ENCODE results near the gene GALNT9.
"Not testable (repeated sequence)": the region's sequence is repeated elsewhere in the genome, so short reads cannot be mapped to it uniquely, and the experiment has no call there.

The GALNT9 gene

GRCh38 chr12:132278401-132279183 lies 50.8 kb downstream of the GALNT9 start:
- DNase-seq, result no peak

- no peak for DNase-seq
These were observed 51.4 kb downstream of the GALNT9 start for GRCh38 chr12:132277949-132278348.

GRCh38 chr12:132277374-132277941 lies 51.9 kb downstream of the GALNT9 start:
- DNase-seq, result no peak

- peak; percentile 57 for DNase-seq
These were observed 52.5 kb downstream of the GALNT9 start for GRCh38 chr12:132276827-132277373.

GRCh38 chr12:132276066-132276826 lies 53.1 kb downstream of the GALNT9 start:
- DNase-seq, result peak; percentile 81

- no peak for DNase-seq
These were observed 53.8 kb downstream of the GALNT9 start for GRCh38 chr12:132275631-132276030.

- peak; percentile 78 for DNase-seq
These were observed 54.3 kb downstream of the GALNT9 start for GRCh38 chr12:132275110-132275531.

- DNase-seq, result no peak
These were observed 55.4 kb downstream of the GALNT9 start for GRCh38 chr12:132273992-132274334.

GRCh38 chr12:132272711-132273110 lies 56.7 kb downstream of the GALNT9 start:
- no peak for DNase-seq

- DNase-seq, result no peak
These were observed 57.7 kb downstream of the GALNT9 start for GRCh38 chr12:132271755-132272092.

GRCh38 chr12:132270969-132271754 lies 58.2 kb downstream of the GALNT9 start:
- DNase-seq, result no peak

- no peak for DNase-seq
These were observed 58.9 kb downstream of the GALNT9 start for GRCh38 chr12:132270516-132270915.

GRCh38 chr12:132269271-132269968 lies 60.0 kb downstream of the GALNT9 start:
- DNase-seq, result no peak

GRCh38 chr12:132268674-132269073 lies 60.7 kb downstream of the GALNT9 start:
- DNase-seq, result peak; percentile 34

GRCh38 chr12:132267873-132268272 lies 61.5 kb downstream of the GALNT9 start:
- no peak for DNase-seq

GRCh38 chr12:132266802-132267201 lies 62.6 kb downstream of the GALNT9 start:
- no peak for DNase-seq

- no peak for DNase-seq
These were observed 63.0 kb downstream of the GALNT9 start for GRCh38 chr12:132266370-132266769.

GRCh38 chr12:132265822-132266221 lies 63.6 kb downstream of the GALNT9 start:
- not testable (repeated sequence) for DNase-seq

- no peak for DNase-seq
These were observed 64.2 kb downstream of the GALNT9 start for GRCh38 chr12:132265056-132265800.

GRCh38 chr12:132264086-132265010 lies 65.0 kb downstream of the GALNT9 start:
- no peak for DNase-seq
